22Rv1 (cell line): ENCODE results near the gene RIMKLB.

Source experiments
- CTCF ChIP-seq: fragments of 450-650 bp; IDR thresholded peaks from 2 replicates; pipeline ENCODE4 v1.5.1; 2017; ENCODE audit warnings: mild to moderate bottlenecking
- ZFX ChIP-seq: fragments of 450-650 bp; IDR thresholded peaks from 2 replicates; pipeline ENCODE4 v1.6.1; 2017; ENCODE audit warnings: antibody characterized with exemption, borderline replicate concordance

GRCh38 chr12:8746046-8746445, 48.3 kb downstream of the RIMKLB start:
- no peak for TF ChIP-seq CTCF
- no peak for TF ChIP-seq ZFX
